GM12874 (cell line): ENCODE measurements around the gene DDX47.

Experiments
- TF ChIP-seq, protein P1 (sequence below): IDR thresholded peaks from 2 replicates; pipeline ENCODE4 v1.5.1; 2011; ENCODE audit warnings: low read depth, mild to moderate bottlenecking, control low read depth, low read length, moderate library complexity; ENCODE audit not compliant: insufficient read depth

The DDX47 gene

DNA sequence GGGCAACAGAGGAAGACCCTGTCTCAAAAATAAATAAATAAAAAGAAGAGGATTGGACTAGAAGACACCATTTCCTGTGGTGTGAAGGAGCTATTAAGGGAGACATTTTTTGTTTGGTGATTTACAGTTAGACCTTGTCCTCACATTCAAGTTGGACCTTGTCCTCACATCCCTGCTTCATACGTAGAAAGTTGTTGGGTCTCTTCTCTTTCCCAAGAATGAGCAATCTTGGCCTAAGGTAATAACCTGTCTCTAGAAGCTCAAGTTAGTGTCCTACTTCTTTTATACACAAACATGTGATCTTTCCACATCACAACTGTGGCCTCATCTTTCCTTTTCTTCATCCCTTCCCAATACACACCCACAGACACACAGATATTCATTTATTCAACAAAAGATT is 14.7 kb upstream of the DDX47 start:
- TF ChIP-seq, protein P1, sequence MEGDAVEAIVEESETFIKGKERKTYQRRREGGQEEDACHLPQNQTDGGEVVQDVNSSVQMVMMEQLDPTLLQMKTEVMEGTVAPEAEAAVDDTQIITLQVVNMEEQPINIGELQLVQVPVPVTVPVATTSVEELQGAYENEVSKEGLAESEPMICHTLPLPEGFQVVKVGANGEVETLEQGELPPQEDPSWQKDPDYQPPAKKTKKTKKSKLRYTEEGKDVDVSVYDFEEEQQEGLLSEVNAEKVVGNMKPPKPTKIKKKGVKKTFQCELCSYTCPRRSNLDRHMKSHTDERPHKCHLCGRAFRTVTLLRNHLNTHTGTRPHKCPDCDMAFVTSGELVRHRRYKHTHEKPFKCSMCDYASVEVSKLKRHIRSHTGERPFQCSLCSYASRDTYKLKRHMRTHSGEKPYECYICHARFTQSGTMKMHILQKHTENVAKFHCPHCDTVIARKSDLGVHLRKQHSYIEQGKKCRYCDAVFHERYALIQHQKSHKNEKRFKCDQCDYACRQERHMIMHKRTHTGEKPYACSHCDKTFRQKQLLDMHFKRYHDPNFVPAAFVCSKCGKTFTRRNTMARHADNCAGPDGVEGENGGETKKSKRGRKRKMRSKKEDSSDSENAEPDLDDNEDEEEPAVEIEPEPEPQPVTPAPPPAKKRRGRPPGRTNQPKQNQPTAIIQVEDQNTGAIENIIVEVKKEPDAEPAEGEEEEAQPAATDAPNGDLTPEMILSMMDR: no peak

DNA sequence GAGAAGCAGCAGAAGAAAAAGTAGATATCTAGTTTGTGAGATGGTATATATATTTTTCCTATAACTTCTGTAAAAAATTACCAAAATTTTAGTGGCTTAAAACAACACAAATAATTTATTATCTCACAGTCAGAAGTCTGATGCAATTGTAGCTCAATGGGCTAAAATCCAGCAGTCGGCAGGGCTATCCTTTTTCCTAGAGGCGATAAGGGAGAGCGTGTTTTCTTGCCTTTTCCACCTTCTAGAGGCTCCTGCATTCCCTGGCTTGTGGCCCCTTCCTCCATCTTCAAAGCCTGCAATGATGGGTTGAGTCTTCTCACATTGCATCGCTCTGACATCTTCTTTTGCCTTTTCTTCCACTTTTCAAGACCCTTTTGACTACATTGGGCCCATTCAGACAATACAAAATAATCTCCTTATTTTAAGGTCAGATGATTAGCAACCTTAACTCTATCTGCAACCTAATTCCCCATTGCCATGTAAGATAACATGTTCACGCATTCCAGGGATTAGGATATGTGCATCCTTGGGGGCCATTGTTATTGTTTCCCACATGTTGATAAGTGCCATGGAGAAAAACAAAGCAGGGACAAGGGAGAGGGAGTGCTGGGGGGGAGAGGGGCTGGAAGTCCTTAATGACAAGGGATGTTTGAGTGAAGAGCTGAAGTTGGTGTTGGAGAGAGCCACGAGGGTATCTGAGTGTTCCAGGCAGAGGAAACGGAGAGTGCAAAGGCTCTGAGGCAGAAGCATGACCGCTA is 13.8 kb upstream of the DDX47 start:
- TF ChIP-seq, protein P1: no peak

DNA sequence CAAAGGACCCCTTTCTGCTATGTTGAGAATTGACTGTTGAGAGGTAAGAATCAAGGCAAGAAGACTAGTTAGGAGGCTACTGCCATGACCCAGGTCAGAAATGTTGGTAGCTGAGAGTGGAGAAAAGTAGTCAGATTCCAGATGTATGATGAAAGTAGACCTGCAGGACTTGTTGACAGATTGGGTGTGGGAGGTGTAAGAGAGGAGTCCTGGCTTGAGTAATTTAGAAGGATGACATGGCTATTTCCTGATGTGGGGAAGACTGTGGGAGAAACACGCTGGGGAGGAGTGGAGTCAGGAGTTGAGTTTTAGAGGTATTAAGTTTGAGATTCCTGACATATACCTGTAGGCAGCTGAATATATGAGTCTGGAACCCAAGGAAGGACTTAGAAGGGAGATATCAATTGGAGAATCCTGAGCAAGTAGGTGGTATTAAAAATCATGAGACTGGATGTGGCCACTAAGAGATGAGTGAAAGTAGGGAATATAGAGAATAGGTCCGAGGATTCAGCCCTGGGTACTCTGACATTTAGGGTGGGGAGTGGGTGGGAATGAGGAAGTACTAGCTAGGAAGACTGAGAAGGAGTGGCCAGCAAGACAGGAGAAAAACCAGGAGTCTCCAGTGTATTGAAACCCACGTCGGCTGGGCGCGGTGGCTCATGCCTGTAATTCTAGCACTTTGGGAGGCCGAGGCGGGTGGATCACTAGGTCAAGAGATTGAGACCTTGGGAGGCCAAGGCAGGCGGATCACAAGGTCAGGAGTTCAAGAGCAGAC is 12.6 kb upstream of the DDX47 start:
- TF ChIP-seq, protein P1: no peak

DNA sequence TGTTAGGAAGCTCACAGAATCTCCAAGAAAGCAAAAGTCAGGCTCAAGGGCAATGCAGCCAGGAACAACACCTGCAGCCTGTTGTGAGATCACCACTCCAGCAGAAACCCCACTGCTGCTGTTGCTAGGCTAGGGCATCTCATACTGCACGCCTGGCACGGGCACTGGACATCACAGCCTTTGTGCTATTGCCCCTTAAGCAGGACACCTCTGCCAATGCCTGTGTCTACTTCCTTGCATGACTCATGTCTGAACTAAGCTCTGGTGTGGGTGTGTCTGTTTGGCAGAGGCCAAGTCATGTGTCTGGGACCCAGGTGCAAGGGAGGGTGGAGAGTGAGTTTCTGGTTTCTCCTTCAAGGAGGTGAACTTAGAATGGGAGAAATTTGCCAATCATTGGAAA is 10.0 kb upstream of the DDX47 start:
- TF ChIP-seq, protein P1: no peak

DNA sequence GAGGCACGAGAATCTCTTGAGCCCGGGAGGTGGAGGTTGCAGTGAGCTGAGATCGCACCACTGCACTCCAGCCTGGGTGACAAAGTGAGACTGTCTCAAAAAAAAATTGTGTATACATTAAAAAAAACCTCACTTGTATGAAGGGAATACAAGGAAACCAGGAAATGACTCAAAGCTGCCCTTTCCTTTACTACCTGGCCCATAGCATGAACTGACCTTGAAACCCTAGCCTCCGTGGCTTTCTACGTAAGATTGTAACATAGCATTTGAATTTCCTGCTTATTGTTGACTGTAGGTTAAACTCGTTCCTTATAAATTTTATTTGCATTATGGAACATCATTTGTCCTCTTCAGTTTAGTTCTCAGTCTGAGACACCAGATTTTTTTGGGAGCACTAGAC is 9.1 kb upstream of the DDX47 start:
- TF ChIP-seq, protein P1: no peak

DNA sequence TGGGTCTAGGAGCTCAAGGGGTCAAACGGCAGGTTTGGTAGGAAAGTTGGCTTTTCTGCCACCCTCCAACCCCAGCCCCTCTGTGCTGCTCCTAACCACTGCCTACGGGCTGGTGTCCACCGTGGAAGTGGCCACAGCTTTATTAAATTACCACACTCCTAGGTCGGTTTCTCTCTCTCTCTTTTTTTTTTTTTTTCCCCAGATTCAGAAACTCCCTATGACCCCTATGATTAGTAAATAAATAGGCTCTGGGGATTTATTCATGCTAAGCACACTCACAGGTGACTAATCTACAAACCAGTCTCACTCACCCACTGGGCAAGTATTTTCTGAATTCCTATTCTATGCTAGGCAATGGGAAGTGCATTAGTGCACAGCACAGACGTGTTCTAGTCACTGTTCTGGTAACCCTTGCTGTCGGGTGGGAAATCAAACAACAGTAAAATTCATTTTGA is 8.7 kb upstream of the DDX47 start:
- TF ChIP-seq, protein P1: no peak

DNA sequence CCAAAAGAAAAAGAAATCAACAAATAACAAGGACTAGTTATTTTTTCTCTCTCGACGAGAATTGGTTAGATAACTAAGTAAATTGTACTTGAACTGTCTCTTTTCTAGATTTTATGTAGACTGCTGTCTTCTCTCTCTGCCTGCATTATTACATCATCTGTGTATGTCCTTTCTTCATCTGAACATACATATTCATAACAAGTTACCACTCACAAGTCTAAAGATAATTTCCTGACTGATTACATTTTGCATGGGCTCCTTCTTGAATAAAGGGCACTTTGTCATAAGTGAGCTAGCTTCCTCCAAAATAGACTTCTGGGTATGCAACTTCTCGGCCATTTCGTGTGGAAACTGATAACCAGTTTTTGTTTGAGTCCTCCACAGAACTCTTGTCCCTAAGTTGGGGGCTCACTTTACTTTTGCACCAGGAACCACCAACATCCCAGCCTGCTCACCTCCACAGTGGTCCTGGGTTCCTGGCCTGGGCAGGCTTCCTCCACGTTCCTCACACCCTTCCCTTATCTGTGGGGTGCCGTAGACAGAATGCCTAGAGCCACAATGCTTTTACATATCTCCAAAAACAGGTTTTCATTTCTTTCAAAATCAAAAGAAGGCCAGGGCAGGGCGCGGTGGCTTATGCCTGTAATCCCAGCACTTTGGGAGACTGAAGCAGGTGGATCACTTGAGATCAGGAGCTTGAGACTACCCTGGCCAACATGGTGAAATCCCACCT is 6.2 kb upstream of the DDX47 start:
- TF ChIP-seq, protein P1: no peak
